ENCODE measurements around the gene IGDCC3.

Gene IGDCC3

GRCh38 chr15:65326818-65327217 lies 51.0 kb downstream of the IGDCC3 start:
- no peak for DNase-seq (ENCODE audit: low read depth)

GRCh38 chr15:65326117-65326526 lies 51.7 kb downstream of the IGDCC3 start:
- DNase-seq (ENCODE audit: low read depth): no peak

- DNase-seq (ENCODE audit: low read depth): no peak
Measured at GRCh38 chr15:65323071-65323511, 54.7 kb downstream of the IGDCC3 start.

GRCh38 chr15:65318870-65319356 lies 58.9 kb downstream of the IGDCC3 start:
- peak; percentile 72 for DNase-seq (ENCODE audit: low read depth)

GRCh38 chr15:65312400-65312916 lies 65.3 kb downstream of the IGDCC3 start:
- no peak for DNase-seq (ENCODE audit: low read depth)

GRCh38 chr15:65311760-65312159 lies 66.0 kb downstream of the IGDCC3 start:
- no peak for DNase-seq (ENCODE audit: low read depth)

GRCh38 chr15:65310431-65311137 lies 67.2 kb downstream of the IGDCC3 start:
- DNase-seq (ENCODE audit: low read depth): no peak

- DNase-seq (ENCODE audit: low read depth): no peak
Measured at GRCh38 chr15:65309882-65310418, 67.9 kb downstream of the IGDCC3 start.

GRCh38 chr15:65307978-65308377 lies 69.8 kb downstream of the IGDCC3 start:
- DNase-seq (ENCODE audit: low read depth): no peak

GRCh38 chr15:65306551-65306950 lies 71.3 kb downstream of the IGDCC3 start:
- no peak for DNase-seq (ENCODE audit: low read depth)

- no peak for DNase-seq (ENCODE audit: low read depth)
Measured at GRCh38 chr15:65305776-65306175, 72.0 kb downstream of the IGDCC3 start.

- DNase-seq (ENCODE audit: low read depth): no peak
Measured at GRCh38 chr15:65305150-65305758, 72.5 kb downstream of the IGDCC3 start.

- peak; percentile 74 for DNase-seq (ENCODE audit: low read depth)
Measured at GRCh38 chr15:65304381-65305149, 73.2 kb downstream of the IGDCC3 start, which contains the start of gene RNU5B-1. RNU5B-1 (plus strand) TSS chr15:65304677.

- DNase-seq (ENCODE audit: low read depth): no peak
Measured at GRCh38 chr15:65303687-65304380, 74.0 kb downstream of the IGDCC3 start.

- no peak for DNase-seq (ENCODE audit: low read depth)
Measured at GRCh38 chr15:65302061-65302460, 75.7 kb downstream of the IGDCC3 start.

- DNase-seq (ENCODE audit: low read depth): no peak
Measured at GRCh38 chr15:65300924-65301441, 76.8 kb downstream of the IGDCC3 start.

- no peak for DNase-seq (ENCODE audit: low read depth)
Measured at GRCh38 chr15:65298731-65299130, 79.1 kb downstream of the IGDCC3 start.

GRCh38 chr15:65292938-65293518 lies 84.8 kb downstream of the IGDCC3 start:
- DNase-seq (ENCODE audit: low read depth): no peak

GRCh38 chr15:65290228-65290627 lies 87.6 kb downstream of the IGDCC3 start:
- no peak for DNase-seq (ENCODE audit: low read depth)

GRCh38 chr15:65289261-65289854 lies 88.4 kb downstream of the IGDCC3 start:
- no peak for DNase-seq (ENCODE audit: low read depth)

- DNase-seq (ENCODE audit: low read depth): no peak
Measured at GRCh38 chr15:65287520-65287855, 90.3 kb downstream of the IGDCC3 start.
